Fibroblast of lung (primary cell): ENCODE data around the gene UROC1. TPM values are rescaled to one million over a fixed set of nuclear protein-coding genes. Genes with fewer than 3 reads are reported as not detected.

Experiments used
- DNase-seq, 2 donors: peaks; one replicate each; pipeline versions ENCODE4 v3.0.0 to v3.0.0-alpha.2; 2010; ENCODE audit warnings: low read depth in 2 of 2
- H2AFZ ChIP-seq: 2 replicates; pipeline ENCODE4 v1.5.1; 2012; ENCODE audit warnings: low read length, control low read depth, inconsistent platforms
- H3K27ac ChIP-seq: 2 replicates; pipeline ENCODE4 v1.5.1; 2011; ENCODE audit warnings: low read length, control low read depth; ENCODE audit not compliant: insufficient read depth
- H3K27me3 ChIP-seq: 2 replicates; pipeline ENCODE4 v1.5.1; 2011; ENCODE audit warnings: mild to moderate bottlenecking, low read length; ENCODE audit not compliant: control insufficient read depth, insufficient read depth
- H3K36me3 ChIP-seq: 2 replicates; pipeline ENCODE4 v1.5.1; 2011; ENCODE audit warnings: low read length; ENCODE audit not compliant: control insufficient read depth, insufficient read depth
- H3K4me1 ChIP-seq: 2 replicates; pipeline ENCODE4 v1.5.1; 2011; ENCODE audit warnings: low read length; ENCODE audit not compliant: control insufficient read depth, insufficient read depth; ENCODE audit errors: extremely low read depth
- H3K4me2 ChIP-seq: 2 replicates; pipeline ENCODE4 v1.5.1; 2011; ENCODE audit warnings: low read length, control low read depth; ENCODE audit not compliant: insufficient read depth; ENCODE audit errors: extremely low read depth
- H3K4me3 ChIP-seq, 4 experiments: fragments of 200-600 bp in 1 of 4; sonication (generic) in 1 of 4; replicated peaks in 1 of 4; 2 replicates each; pipeline ENCODE4 v1.5.1; 2011 to 2016; ENCODE audit warnings: low read length in 4 of 4, low read depth in 3 of 4, mild to moderate bottlenecking in 3 of 4, control low read depth in 2 of 4, inconsistent platforms in 1 of 4, mixed read lengths in 1 of 4; ENCODE audit not compliant: insufficient read depth in 1 of 4; ENCODE audit errors: control extremely low read depth in 1 of 4
- H3K79me2 ChIP-seq: 2 replicates; pipeline ENCODE4 v1.5.1; 2012; ENCODE audit warnings: mild to moderate bottlenecking, low read length, inconsistent platforms; ENCODE audit not compliant: control insufficient read depth, insufficient read depth
- H3K9ac ChIP-seq: 2 replicates; pipeline ENCODE4 v1.5.1; 2011; ENCODE audit warnings: mild to moderate bottlenecking, low read length, control low read depth; ENCODE audit not compliant: insufficient read depth
- H3K9me3 ChIP-seq: 2 replicates; pipeline ENCODE4 v1.5.1; 2012; ENCODE audit warnings: low read depth, low read length; ENCODE audit not compliant: control insufficient read depth, insufficient read depth
- H4K20me1 ChIP-seq: 2 replicates; pipeline ENCODE4 v1.5.1; 2011; ENCODE audit warnings: low read length; ENCODE audit not compliant: control insufficient read depth, insufficient read depth; ENCODE audit errors: extremely low read depth
- CTCF ChIP-seq, 2 donors: IDR thresholded peaks in 1 of 2; conservative IDR thresholded peaks in 1 of 2; 1 replicate in 1 of 2; 2 replicates in 1 of 2; pipeline ENCODE4 v1.5.1; 2011 to 2012; ENCODE audit warnings: low read length in 2 of 2, control low read depth in 1 of 2, inconsistent platforms in 1 of 2, low read depth in 1 of 2, mild to moderate bottlenecking in 1 of 2
- EZH2 ChIP-seq: IDR thresholded peaks from 2 replicates; pipeline ENCODE4 v1.5.1; 2012; ENCODE audit warnings: low read length, control low read depth, mild to moderate bottlenecking; ENCODE audit errors: missing control alignments
- polyA plus RNA-seq, 2 donors: library from polyadenylated mRNA; depleted of rRNA in 1 of 2; stranded (reverse) in 1 of 2; unstranded in 1 of 2; fragments of >200 nt; gene quantifications; 2 replicates each; pipeline ENCODE4 v1.2.1, GENCODE V29; 2011 to 2012; ENCODE audit warnings: missing spikeins in 1 of 2
- total RNA-seq: library from RNA; depleted of rRNA; stranded (reverse); fragments of >200 nt; gene quantifications from 2 replicates; pipeline ENCODE4 v1.2.1, GENCODE V29; 2014

Gene UROC1
- total and polyA plus RNA-seq, 2 donors (not counting 1 experiment from before 2014, with no cell fraction given), result not detected

GRCh38 chr3:126515066-126515706 is 2.4 kb downstream of the UROC1 start:
- no peak overlapping the region for H3K4me2 ChIP-seq
- no peaks in the 10 kb centered on the region for H3K79me2 ChIP-seq
- H3K27ac ChIP-seq, result no peak overlapping the region
- H3K27me3 ChIP-seq, result peaks cover 11% of the 10 kb centered on the region
- DNase-seq, result no peak
- TF ChIP-seq EZH2, result no peak
- no peak for TF ChIP-seq CTCF (conservative IDR thresholded peaks at IDR 0.05 in 1 of 2, IDR thresholded peaks at IDR 0.05 in 1 of 2; ENCODE audit: low read depth in 1 of 2, low read length in 2 of 2)
- H3K36me3 ChIP-seq, result no peaks in the 10 kb centered on the region
- H3K4me1 ChIP-seq, result no peaks in the 10 kb centered on the region
- no peak overlapping the region for H3K4me3 ChIP-seq
- no peak overlapping the region for H2AFZ ChIP-seq
- no peak overlapping the region for H3K9ac ChIP-seq
- H4K20me1 ChIP-seq, result no peaks in the 10 kb centered on the region
- H3K9me3 ChIP-seq, result no peaks in the 10 kb centered on the region

- H3K4me1 ChIP-seq, result no peaks in the 10 kb centered on the region
- no peaks in the 10 kb centered on the region for H3K79me2 ChIP-seq
- H3K9ac ChIP-seq, result no peak overlapping the region
- H3K9me3 ChIP-seq, result no peaks in the 10 kb centered on the region
- TF ChIP-seq CTCF (conservative IDR thresholded peaks at IDR 0.05 in 1 of 2, IDR thresholded peaks at IDR 0.05 in 1 of 2; ENCODE audit: low read depth in 1 of 2, low read length in 2 of 2) (no peak), EZH2 (no peak)
- H3K36me3 ChIP-seq, result no peaks in the 10 kb centered on the region
- H3K4me2 ChIP-seq, result no peak overlapping the region
- no peak overlapping the region for H3K4me3 ChIP-seq
- no peak for DNase-seq
- no peaks in the 10 kb centered on the region for H4K20me1 ChIP-seq
- H3K27me3 ChIP-seq, result peaks cover 7% of the 10 kb centered on the region
- no peak overlapping the region for H2AFZ ChIP-seq
- H3K27ac ChIP-seq, result no peak overlapping the region
Measured at GRCh38 chr3:126514161-126514560, 3.4 kb downstream of the UROC1 start.

GRCh38 chr3:126512916-126513650 is 4.5 kb downstream of the UROC1 start:
- no peaks in the 10 kb centered on the region for H3K27me3 ChIP-seq
- no peak overlapping the region for H3K9ac ChIP-seq
- no peak overlapping the region for H3K4me2 ChIP-seq
- no peaks in the 10 kb centered on the region for H3K4me1 ChIP-seq
- no peak overlapping the region for H3K4me3 ChIP-seq
- TF ChIP-seq CTCF (conservative IDR thresholded peaks at IDR 0.05 in 1 of 2, IDR thresholded peaks at IDR 0.05 in 1 of 2; ENCODE audit: low read depth in 1 of 2, low read length in 2 of 2) (no peak), EZH2 (no peak)
- no peak overlapping the region for H2AFZ ChIP-seq
- H3K79me2 ChIP-seq, result no peaks in the 10 kb centered on the region
- no peak for DNase-seq
- no peaks in the 10 kb centered on the region for H4K20me1 ChIP-seq
- H3K36me3 ChIP-seq, result no peaks in the 10 kb centered on the region
- no peak overlapping the region for H3K27ac ChIP-seq
- H3K9me3 ChIP-seq, result no peaks in the 10 kb centered on the region
